Measurements from ENCODE around the gene ADAMTS16.

Gene ADAMTS16

GRCh38 chr5:5320062-5320805 lies 180.1 kb downstream of the ADAMTS16 start:
- no peak for DNase-seq

DNA sequence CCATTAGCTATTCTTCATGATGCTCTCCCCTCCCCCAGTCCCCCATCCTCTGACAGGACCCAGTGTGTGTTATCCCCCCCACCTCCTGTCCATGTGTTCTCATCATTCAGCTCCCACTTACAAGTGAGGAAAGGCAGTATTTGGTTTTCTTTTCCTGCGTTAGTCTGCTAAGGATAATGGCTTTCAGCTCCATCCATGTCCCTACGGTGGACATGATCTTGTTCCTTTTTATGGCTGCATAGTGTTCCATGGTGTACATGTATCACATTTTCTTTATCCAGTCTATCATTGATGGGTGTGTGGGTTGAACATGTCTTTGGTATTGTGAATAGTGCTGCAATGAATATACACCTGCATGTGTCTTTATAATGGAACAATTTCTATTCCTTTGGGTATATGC lies 181.0 kb downstream of the ADAMTS16 start:
- DNase-seq = no peak

- DNase-seq = no peak
These were observed 183.4 kb downstream of the ADAMTS16 start for GRCh38 chr5:5323551-5323950.

- DNase-seq = no peak
These were observed 186.1 kb downstream of the ADAMTS16 start for GRCh38 chr5:5326115-5326758.

- DNase-seq = no peak
These were observed 187.0 kb downstream of the ADAMTS16 start for GRCh38 chr5:5327126-5327525.

DNA sequence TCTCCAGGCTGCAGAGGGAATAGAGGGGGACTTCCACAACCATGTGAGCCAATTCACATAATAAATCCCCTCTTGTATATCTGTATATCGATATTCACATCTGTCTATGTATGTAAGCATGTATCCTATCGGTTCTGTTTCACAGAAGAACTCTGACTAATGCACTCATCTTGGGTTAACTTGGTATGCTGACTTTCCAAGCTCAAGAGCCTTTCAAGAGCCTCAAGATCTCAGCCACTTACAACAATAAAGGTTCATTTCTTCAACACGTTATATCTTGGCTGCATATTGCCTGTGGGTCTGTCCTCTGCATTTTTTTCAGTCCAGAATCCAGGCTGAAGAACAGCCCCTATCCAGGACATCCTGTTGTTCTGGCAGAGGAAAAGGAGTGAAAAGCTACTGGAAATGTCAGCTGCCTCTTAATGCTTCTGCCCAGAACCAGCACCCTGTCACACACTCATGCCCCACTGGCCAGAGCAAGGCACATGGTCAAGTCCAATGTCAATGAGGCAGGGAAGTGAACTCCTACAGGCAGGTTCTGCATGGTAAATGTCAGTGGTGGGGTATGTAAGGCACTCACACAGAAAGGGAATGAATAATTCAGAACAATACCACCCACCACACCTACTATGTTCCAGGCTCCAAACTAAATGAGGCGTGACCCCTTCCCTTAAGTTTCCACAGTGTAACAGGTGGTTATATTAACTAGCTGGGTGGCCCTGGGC lies 190.8 kb downstream of the ADAMTS16 start:
- no peak for DNase-seq

GRCh38 chr5:5331848-5332247 lies 191.7 kb downstream of the ADAMTS16 start:
- no peak for DNase-seq

DNA sequence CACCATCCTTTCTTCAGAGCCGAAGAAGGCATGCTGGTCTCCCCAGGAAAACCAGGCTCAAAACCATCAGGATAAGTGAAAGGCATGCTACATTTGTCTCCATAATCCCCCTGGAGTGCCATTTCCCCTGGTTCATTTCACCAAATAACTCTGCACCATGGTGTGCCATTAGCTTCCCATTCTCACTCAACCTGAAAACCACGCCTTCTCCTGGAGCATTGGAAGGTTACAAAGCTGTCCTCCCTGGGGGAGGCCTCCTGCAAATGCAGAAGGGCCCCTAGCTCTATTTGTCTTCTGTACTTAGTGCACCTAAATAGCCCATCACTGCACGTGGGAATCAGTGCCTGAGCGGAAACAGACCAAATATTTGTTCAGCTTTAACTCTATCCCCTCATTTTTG lies 192.2 kb downstream of the ADAMTS16 start:
- DNase-seq = no peak

DNA sequence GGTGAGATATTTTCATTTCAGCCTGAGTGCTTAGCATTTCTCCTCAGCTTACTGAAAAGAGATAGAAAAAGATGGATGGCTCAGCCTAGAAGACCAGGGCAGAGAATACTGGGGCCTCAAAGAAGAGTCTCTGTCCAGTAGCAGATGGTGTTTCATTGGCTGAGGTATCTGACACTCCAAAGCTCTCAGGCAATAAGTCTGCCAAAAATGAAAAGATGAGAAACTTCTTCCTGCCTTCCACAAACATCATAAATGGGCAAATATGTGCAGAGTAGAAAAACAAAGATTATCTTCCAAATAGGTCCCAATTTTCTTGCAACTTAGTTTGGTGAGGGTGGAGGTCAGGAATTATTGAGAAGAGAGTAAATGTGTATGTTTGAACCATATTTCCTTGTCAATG lies 195.0 kb downstream of the ADAMTS16 start:
- DNase-seq = no peak

DNA sequence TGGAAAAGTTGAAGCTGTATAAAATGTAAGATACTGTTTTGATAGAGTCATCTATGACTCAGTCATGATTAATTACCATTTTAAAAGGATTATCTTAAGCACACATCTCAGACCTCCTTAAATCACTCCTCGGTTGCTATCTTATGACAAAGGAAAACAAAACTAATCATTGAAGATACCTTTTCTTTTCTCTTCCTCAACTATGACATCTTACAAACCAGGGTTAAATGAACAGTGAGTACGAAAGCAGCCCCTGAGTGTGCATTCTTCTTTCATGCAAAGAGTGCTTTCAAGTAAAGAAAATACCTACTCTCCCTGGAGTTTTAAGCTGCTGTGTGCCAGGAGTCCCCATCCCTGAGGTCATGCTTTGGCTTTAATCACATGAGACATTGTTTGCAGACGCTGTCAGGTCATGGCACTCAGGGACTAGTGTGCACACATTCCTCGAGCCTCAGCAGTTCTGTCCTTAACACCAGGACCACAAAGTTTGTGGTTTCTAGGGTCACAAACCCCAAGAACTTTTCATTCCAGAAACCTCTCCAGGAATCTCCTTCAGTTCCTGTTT lies 195.7 kb downstream of the ADAMTS16 start:
- no peak for DNase-seq

GRCh38 chr5:5339257-5339656 lies 199.1 kb downstream of the ADAMTS16 start:
- no peak for DNase-seq

DNA sequence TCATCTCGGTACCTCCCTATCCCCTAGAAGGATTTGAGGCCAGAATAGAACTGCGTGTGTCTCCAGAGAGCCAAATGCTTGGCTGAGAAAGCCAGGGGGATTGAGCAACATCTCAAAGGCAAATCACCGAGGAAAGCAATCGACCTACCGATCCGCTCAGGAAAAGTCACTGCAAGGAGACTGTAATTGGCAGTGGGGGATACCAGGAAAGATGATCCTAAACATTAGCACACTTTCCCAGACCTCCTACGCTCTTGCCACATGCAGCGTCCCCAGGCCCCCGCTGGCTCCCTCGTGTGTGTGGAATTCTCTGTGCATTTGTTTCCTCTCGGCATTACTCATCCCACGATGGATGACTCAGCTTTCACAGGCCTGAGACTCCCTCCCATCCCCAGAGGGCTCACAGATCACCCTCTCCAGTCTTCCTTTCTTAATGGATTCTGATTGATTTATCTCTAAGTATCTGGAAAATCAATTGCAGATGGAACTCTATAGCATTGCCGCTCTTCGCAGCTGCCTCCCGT lies 200.1 kb downstream of the ADAMTS16 start:
- DNase-seq = no peak

DNA sequence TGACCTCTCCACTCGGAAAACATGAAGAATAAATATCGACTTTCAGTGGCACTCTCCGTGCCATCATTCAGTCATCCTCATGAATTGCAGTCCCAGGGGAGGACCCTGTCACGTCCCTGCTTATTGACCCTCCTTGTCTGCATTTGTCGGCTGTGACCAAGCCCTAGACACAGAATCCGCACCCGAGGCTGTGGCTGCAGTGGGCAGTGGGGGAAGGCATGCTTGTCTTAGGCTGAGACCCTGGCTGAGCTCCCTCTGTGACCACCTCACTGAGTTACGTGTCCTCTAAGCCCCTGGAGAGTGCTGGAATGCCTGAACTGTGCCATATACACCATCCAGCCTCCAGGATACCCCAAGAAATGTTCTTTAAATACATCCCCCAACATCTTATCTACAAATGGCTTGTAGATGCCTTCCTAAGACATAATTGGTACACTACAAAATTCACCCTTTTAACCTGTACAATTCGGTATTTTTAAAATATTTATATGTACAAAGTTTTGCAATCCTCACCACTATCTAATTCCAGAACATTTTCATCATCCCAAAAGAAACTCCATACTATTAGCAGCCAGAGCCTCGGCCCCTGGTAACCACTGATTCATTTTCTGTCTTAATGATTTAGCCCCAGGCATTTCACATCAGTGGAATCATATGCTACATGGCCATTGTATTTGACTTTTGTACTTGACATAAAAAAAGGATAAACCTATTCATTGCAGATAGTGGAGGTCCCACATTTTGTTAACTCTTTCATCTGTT lies 201.6 kb downstream of the ADAMTS16 start:
- DNase-seq = no peak

DNA sequence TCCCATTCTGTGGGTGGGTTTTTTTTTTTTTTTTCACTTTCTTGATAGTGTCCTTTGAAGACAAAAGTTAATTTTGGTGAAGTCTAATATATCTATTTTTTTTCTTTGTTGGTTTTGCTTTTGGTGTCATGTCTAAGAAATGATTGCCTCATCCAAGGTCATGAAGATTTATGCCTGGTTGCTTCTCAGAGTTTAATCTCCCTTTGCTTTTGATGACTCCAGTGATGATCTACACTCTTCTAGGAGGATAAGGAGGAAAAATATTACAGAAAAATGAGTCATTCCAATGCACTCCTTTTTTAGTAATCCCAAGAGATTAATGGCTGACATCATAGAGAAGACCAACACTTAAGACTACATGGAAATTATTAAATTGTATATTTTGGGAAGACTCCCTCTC lies 202.7 kb downstream of the ADAMTS16 start:
- no peak for DNase-seq

- DNase-seq = no peak
These were observed 203.4 kb downstream of the ADAMTS16 start for GRCh38 chr5:5343568-5343967.

DNA sequence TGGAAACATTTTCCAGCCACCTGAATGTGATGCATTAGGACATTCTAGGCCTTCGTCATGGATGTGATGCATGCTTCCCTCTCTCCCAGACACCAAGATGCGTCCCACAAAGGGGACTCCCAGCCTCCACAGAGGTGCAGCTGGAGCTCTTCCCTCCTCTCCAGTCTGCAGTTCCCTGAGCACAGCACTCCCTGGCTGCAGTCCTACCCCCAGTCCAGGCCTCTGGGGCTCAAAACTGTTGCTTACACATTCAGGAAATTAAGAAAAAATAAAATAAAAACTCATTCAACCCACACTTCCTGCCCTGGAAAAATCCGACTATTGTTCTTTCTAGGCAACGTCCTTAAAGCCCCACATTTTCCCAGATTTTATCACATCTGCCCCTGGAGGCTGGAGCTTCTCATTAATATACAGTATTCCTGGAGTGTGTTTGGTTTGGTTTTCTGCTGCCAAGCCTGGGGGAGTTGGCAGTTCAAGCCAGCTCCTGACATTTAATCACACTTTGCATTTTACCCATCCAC lies 204.0 kb downstream of the ADAMTS16 start:
- DNase-seq = peak; percentile 2

GRCh38 chr5:5344606-5345005 lies 204.5 kb downstream of the ADAMTS16 start:
- DNase-seq = no peak

DNA sequence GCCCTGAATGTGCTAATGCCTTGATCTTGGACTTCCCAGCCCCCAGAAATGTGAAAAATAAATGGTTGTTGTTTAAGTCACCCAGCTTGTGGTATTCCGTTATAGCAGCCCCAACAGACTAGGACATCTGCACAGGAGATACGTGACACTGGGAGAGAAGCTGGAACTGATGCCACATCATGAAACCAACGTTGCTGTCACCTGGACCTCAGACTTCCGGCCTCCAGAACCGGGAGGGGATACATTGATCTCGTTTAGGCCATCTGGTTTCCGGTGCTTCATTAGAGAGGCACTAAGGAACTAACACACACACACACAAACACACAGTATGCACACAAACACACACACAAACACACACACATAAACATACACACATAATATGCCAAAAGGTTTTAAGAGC lies 207.3 kb downstream of the ADAMTS16 start:
- no peak for DNase-seq

GRCh38 chr5:5348135-5348534 lies 208.0 kb downstream of the ADAMTS16 start:
- DNase-seq = no peak

GRCh38 chr5:5348576-5348975 lies 208.4 kb downstream of the ADAMTS16 start:
- no peak for DNase-seq

DNA sequence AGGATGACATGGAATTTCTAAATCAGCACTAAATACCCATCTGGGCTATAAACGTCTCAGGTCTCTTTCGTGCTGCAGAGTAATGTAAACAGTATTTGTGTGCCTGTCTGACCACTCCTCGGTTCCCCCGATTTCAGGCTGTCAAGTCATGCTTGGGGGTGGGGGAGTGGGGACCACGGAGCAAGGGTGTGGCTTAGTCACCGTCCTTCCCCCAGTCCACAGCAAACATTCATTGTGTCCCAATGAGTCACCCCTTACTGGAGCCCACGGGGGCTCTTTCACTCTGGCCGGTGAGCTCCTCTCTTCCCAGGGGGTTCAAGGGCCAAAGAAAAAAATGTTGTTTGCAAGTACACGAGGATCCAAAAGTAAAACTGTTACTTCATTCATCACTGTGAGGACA lies 210.0 kb downstream of the ADAMTS16 start:
- DNase-seq = no peak

- DNase-seq = no peak
These were observed 211.3 kb downstream of the ADAMTS16 start for GRCh38 chr5:5351288-5351979.

Data from NCI-H526 treated with DMSO at 0.1 percent for 48 hours (cell line).